T-cell (primary cell): ENCODE measurements around the gene SPAST. TPM values are rescaled to one million over a fixed set of nuclear protein-coding genes. Genes with fewer than 3 reads are reported as not detected.
A peak's percentile ranks its signal among the peaks of the same experiment; 100 is the strongest.

Experiments
- ATAC-seq, 4 experiments: fragments of 200-7000 bp in 3 of 4; fragments of 150-1000 bp in 1 of 4; cut with Tn5 transposase; replicated peaks in 1 of 4; 1 replicate in 3 of 4; 2 replicates in 1 of 4; pipeline ENCODE4 v1.10.0; 2021; ENCODE audit warnings: moderate library complexity in 3 of 4, mild to moderate bottlenecking in 2 of 4, moderate number of reproducible peaks in 1 of 4
- CTCF ChIA-PET, 2 donors: fragments of 300-600 bp; sonication (Branson Sonifier 250); formaldehyde crosslinking; loops; one replicate each; lab custom pipeline; 2022; ENCODE audit warnings: antibody characterized with exemption in 2 of 2; lab: Charles Lee
- POLR2A ChIA-PET, 2 donors: fragments of 300-600 bp; sonication (Branson Sonifier 250); formaldehyde crosslinking; loops; one replicate each; lab custom pipeline; 2022; ENCODE audit warnings: antibody characterized with exemption in 2 of 2; lab: Charles Lee
- DNase-seq, 35 experiments: peaks; one replicate each; pipeline versions ENCODE4 v3.0.0 to v3.0.0-alpha.2; 2013 to 2023
- H3K27ac ChIP-seq: one replicate; pipeline ENCODE4 v1.5.1; 2013; ENCODE audit warnings: low read length
- H3K27me3 ChIP-seq, 2 experiments: replicated peaks in 1 of 2; 1 replicate in 1 of 2; 2 replicates in 1 of 2; pipeline versions ENCODE4 v1.6.1 to v1.7.0; 2013; ENCODE audit warnings: low read length in 1 of 2, mixed read lengths in 1 of 2; ENCODE audit not compliant: control insufficient read depth in 2 of 2, insufficient read depth in 2 of 2; ENCODE audit errors: extremely low read depth in 1 of 2
- H3K36me3 ChIP-seq, 2 donors: 1 replicate in 1 of 2; 2 replicates in 1 of 2; pipeline versions ENCODE4 v1.6.1 to v1.7.0; 2013; ENCODE audit warnings: low read length in 1 of 2; ENCODE audit not compliant: control insufficient read depth in 2 of 2, insufficient read depth in 1 of 2; ENCODE audit errors: extremely low read depth in 1 of 2
- H3K4me1 ChIP-seq, 2 experiments: 1 replicate in 1 of 2; 2 replicates in 1 of 2; pipeline versions ENCODE4 v1.6.1 to v1.7.0; 2013; ENCODE audit warnings: low read length in 2 of 2, mixed read lengths in 1 of 2; ENCODE audit not compliant: insufficient read depth in 2 of 2, control insufficient read depth in 1 of 2; ENCODE audit errors: extremely low read depth in 1 of 2
- H3K4me3 ChIP-seq, 2 donors: 1 replicate in 1 of 2; 2 replicates in 1 of 2; pipeline versions ENCODE4 v1.5.1 to v1.7.0; 2013; ENCODE audit warnings: mild to moderate bottlenecking in 2 of 2, low read length in 1 of 2, moderate library complexity in 1 of 2; ENCODE audit not compliant: control insufficient read depth in 1 of 2; ENCODE audit errors: extremely low read depth in 1 of 2
- H3K9me3 ChIP-seq: 2 replicates; pipeline ENCODE4 v1.7.0; 2013
- H3K27ac Mint-ChIP-seq, 2 donors: one replicate each; pipeline ENCODE4 v1.8.0; 2020 to 2021; ENCODE audit warnings: mild to moderate bottlenecking in 2 of 2, mixed read lengths in 2 of 2
- H3K27me3 Mint-ChIP-seq, 2 donors: one replicate each; pipeline ENCODE4 v1.8.0; 2021 to 2022; ENCODE audit warnings: mixed read lengths in 2 of 2
- H3K36me3 Mint-ChIP-seq: one replicate; pipeline ENCODE4 v1.8.0; 2021; ENCODE audit warnings: mixed read lengths
- H3K4me1 Mint-ChIP-seq, 3 donors: one replicate each; pipeline ENCODE4 v1.8.0; 2020 to 2022; ENCODE audit warnings: mixed read lengths in 3 of 3, mild to moderate bottlenecking in 1 of 3
- H3K4me3 Mint-ChIP-seq, 3 donors: one replicate each; pipeline ENCODE4 v1.8.0; 2020 to 2022; ENCODE audit warnings: mild to moderate bottlenecking in 3 of 3, mixed read lengths in 3 of 3, moderate library complexity in 3 of 3
- H3K9me3 Mint-ChIP-seq, 3 donors: one replicate each; pipeline ENCODE4 v1.8.0; 2020 to 2022; ENCODE audit warnings: mixed read lengths in 3 of 3
- WGBS: methylation state at CpG from one replicate; pipeline ENCODE4 v1.1.5; 2013; ENCODE audit warnings: missing lambda C conversion rate; ENCODE audit not compliant: insufficient coverage; 5-methylcytosine and 5-hydroxymethylcytosine counted together
- total RNA-seq, 35 experiments: library from RNA in 6 of 35; stranded (reverse) in 6 of 35; fragments of 120-200 nt in 1 of 35; gene quantifications; one replicate each; pipeline versions ENCODE4 v1.2.1 to v1.2.4 and lab custom pipeline; 2013 to 2026

Gene SPAST
- total RNA-seq, 5 donors from 2014 or later (not counting 1 experiment from before 2014, with no cell fraction given): 17.7 to 21.9 (median 19.9) TPM

- Mint-ChIP-seq H3K27me3 (no peaks in the 10 kb centered on the region), H3K4me1 (peaks cover 41 to 44% (median 42%) of the 10 kb centered on the region in 3 donors), H3K27ac (peak overlapping the region; percentile 93 to 98), H3K4me3 (peak overlapping the region; percentile 97 to 99 (median 98)), H3K36me3 (peaks cover 4% of the 10 kb centered on the region), H3K9me3 (no peaks in the 10 kb centered on the region)
- H3K27me3 ChIP-seq: no peaks in the 10 kb centered on the region
- DNase-seq: peak in 7 of 35 experiments; percentile 1 to 28 (median 4)
- peak in 1 of 4 experiments; percentile 2 for ATAC-seq
- 0% methylated on average over 23 of the region's 40 CpGs for WGBS
- ChIA-PET POLR2A (interaction anchor here (0.5 to 3.4 kb wide), 8 partner anchors 23 to 237 kb away, joined by 3 to 20 read pairs (median 4); partner anchors contain the start of genes DPY30 (in 2 of the 2) and SLC30A6 (in 1 of the 2)), CTCF (interaction anchor here (0.6 to 3.4 kb wide), 5 partner anchors 24 to 102 kb away, joined by 3 to 27 read pairs (median 3); partner anchors contain the start of genes DPY30 (in 1 of the 2) and SLC30A6 (in 1 of the 2))
- H3K9me3 ChIP-seq: no peaks in the 10 kb centered on the region
- no peaks in the 10 kb centered on the region for H3K36me3 ChIP-seq
- H3K27ac ChIP-seq: peak overlapping the region; percentile 1
- peaks cover 16 to 26% of the 10 kb centered on the region in 2 experiments for H3K4me1 ChIP-seq
- peak overlapping the region; percentile 71 to 83 for H3K4me3 ChIP-seq
Observed at GRCh38 chr2:32064021-32064601, 755 bp downstream of the SPAST start.

GRCh38 chr2:32064713-32065112 is 1.4 kb downstream of the SPAST start:
- POLR2A ChIA-PET: interaction anchor here (0.5 to 3.4 kb wide), 4 partner anchors 25 to 237 kb away, joined by 3 to 20 read pairs (median 6); partner anchors contain the start of gene DPY30 (in 1 of the 2)
- Mint-ChIP-seq H3K27ac (peak overlapping the region; percentile 93), H3K4me3 (peak overlapping the region; percentile 97 to 99 (median 98)), H3K9me3 (no peaks in the 10 kb centered on the region), H3K27me3 (no peaks in the 10 kb centered on the region), H3K36me3 (peaks cover 4% of the 10 kb centered on the region), H3K4me1 (peaks cover 42 to 46% (median 44%) of the 10 kb centered on the region in 3 donors)
- peak overlapping the region; percentile 1 for H3K27ac ChIP-seq
- 86% methylated on average over 1 of the region's 8 CpGs for WGBS
- H3K9me3 ChIP-seq: no peaks in the 10 kb centered on the region
- CTCF ChIA-PET: interaction anchor here in 1 of 2 donors (0.6 to 3.4 kb wide), 3 partner anchors 25 to 101 kb away, joined by 3 to 27 read pairs (median 9); partner anchors contain the start of genes DPY30 and SLC30A6
- peak overlapping the region in 1 of 2 donors; percentile 83 for H3K4me3 ChIP-seq
- H3K36me3 ChIP-seq: no peaks in the 10 kb centered on the region
- no peak for ATAC-seq
- DNase-seq: no peak
- peaks cover 18 to 26% of the 10 kb centered on the region in 2 experiments for H3K4me1 ChIP-seq
- no peaks in the 10 kb centered on the region for H3K27me3 ChIP-seq

- H3K9me3 ChIP-seq: no peaks in the 10 kb centered on the region
- H3K27me3 Mint-ChIP-seq: no peaks in the 10 kb centered on the region
- peaks cover 16 to 24% of the 10 kb centered on the region in 2 experiments for H3K4me1 ChIP-seq
- H3K4me3 Mint-ChIP-seq: no peak overlapping the region
- ChIA-PET POLR2A (interaction anchor here in 1 of 2 donors (0.6 to 0.7 kb wide), 2 partner anchors 13 to 548 kb away, joined by 3 to 4 read pairs; no protein-coding TSS in a partner anchor), CTCF (interaction anchor here (0.5 to 0.7 kb wide), 2 partner anchors 26 to 414 kb away, joined by 3 read pairs; no protein-coding TSS in a partner anchor)
- H3K4me3 ChIP-seq: no peak overlapping the region
- no peak overlapping the region for H3K27ac ChIP-seq
- no peak for ATAC-seq
- WGBS: no CpG with 5 or more reads among the region's 2 CpGs
- peaks cover 52 to 58% (median 58%) of the 10 kb centered on the region in 3 donors for H3K4me1 Mint-ChIP-seq
- H3K36me3 Mint-ChIP-seq: peaks cover 4% of the 10 kb centered on the region
- no peaks in the 10 kb centered on the region for H3K9me3 Mint-ChIP-seq
- DNase-seq: no peak
- no peaks in the 10 kb centered on the region for H3K27me3 ChIP-seq
- H3K36me3 ChIP-seq: peaks cover 0 to 13% of the 10 kb centered on the region in 2 donors
- no peak overlapping the region for H3K27ac Mint-ChIP-seq
Observed at GRCh38 chr2:32067549-32067948, 4.2 kb downstream of the SPAST start.

- H3K4me1 Mint-ChIP-seq: peaks cover 39 to 47% (median 39%) of the 10 kb centered on the region in 3 donors
Observed at GRCh38 chr2:32074134-32074506, 10.8 kb downstream of the SPAST start.

GRCh38 chr2:32095671-32096070 is 32.3 kb downstream of the SPAST start:
- Mint-ChIP-seq H3K4me1 (peaks cover 5 to 18% (median 6%) of the 10 kb centered on the region in 3 donors), H3K27me3 (no peaks in the 10 kb centered on the region), H3K9me3 (no peaks in the 10 kb centered on the region), H3K36me3 (peaks cover 30% of the 10 kb centered on the region), H3K4me3 (no peak overlapping the region), H3K27ac (no peak overlapping the region)
- ATAC-seq (no peak), DNase-seq (no peak)
- 100% methylated on average over 3 of the region's 3 CpGs for WGBS
- H3K27me3 ChIP-seq: no peaks in the 10 kb centered on the region
- no peaks in the 10 kb centered on the region for H3K9me3 ChIP-seq
- POLR2A ChIA-PET: interaction anchor here in 1 of 2 donors (0.5 kb wide), 1 partner anchor 96 kb away, joined by 3 read pairs; no protein-coding TSS in a partner anchor
- peaks cover 3 to 7% of the 10 kb centered on the region in 2 donors for H3K36me3 ChIP-seq
- H3K4me3 ChIP-seq: no peak overlapping the region
- CTCF ChIA-PET: no interaction called here
- no peaks in the 10 kb centered on the region for H3K4me1 ChIP-seq
- H3K27ac ChIP-seq: no peak overlapping the region

More at GRCh38 chr2:32074134-32074506, 10.8 kb downstream of the SPAST start:
- ATAC-seq (no peak), DNase-seq (no peak)
- no peaks in the 10 kb centered on the region for H3K27me3 ChIP-seq
- H3K36me3 Mint-ChIP-seq: peaks cover 15% of the 10 kb centered on the region
- H3K27ac ChIP-seq: no peak overlapping the region
- ChIA-PET POLR2A (interaction anchor here in 1 of 2 donors (0.6 kb wide), 1 partner anchor 47 kb away, joined by 11 read pairs; no protein-coding TSS in a partner anchor), CTCF (no interaction called here)
- 100% methylated on average over 1 of the region's 2 CpGs for WGBS
- H3K9me3 Mint-ChIP-seq: no peaks in the 10 kb centered on the region
- no peak overlapping the region for H3K4me3 Mint-ChIP-seq
- peaks cover 2 to 17% of the 10 kb centered on the region in 2 donors for H3K36me3 ChIP-seq
- no peak overlapping the region for H3K27ac Mint-ChIP-seq
- H3K4me1 ChIP-seq: peaks cover 0 to 2% of the 10 kb centered on the region in 2 experiments
- H3K27me3 Mint-ChIP-seq: no peaks in the 10 kb centered on the region
- no peak overlapping the region for H3K4me3 ChIP-seq
- no peaks in the 10 kb centered on the region for H3K9me3 ChIP-seq

- ChIA-PET CTCF (no interaction called here), POLR2A (interaction anchor here (0.6 kb wide), 2 partner anchors 109 to 203 kb away, joined by 3 to 4 read pairs; no protein-coding TSS in a partner anchor)
- H3K36me3 Mint-ChIP-seq: peaks cover 52% of the 10 kb centered on the region
Observed at GRCh38 chr2:32108111-32108510, 44.8 kb downstream of the SPAST start.

More at GRCh38 chr2:32108111-32108510, 44.8 kb downstream of the SPAST start:
- DNase-seq (no peak), ATAC-seq (no peak)
- H3K27me3 Mint-ChIP-seq: no peaks in the 10 kb centered on the region
- H3K4me1 ChIP-seq: no peaks in the 10 kb centered on the region
- no peak overlapping the region for H3K4me3 Mint-ChIP-seq
- H3K27ac ChIP-seq: no peak overlapping the region
- no peak overlapping the region for H3K27ac Mint-ChIP-seq
- no peak overlapping the region for H3K4me3 ChIP-seq
- peaks cover 7 to 8% (median 8%) of the 10 kb centered on the region in 3 donors for H3K4me1 Mint-ChIP-seq
- no CpG with 5 or more reads among the region's 2 CpGs for WGBS
- H3K9me3 Mint-ChIP-seq: peaks cover 0 to 3% (median 0%) of the 10 kb centered on the region in 3 donors
- no peaks in the 10 kb centered on the region for H3K27me3 ChIP-seq
- H3K9me3 ChIP-seq: no peaks in the 10 kb centered on the region
- peaks cover 0 to 11% of the 10 kb centered on the region in 2 donors for H3K36me3 ChIP-seq
